ENCODE measurements around the gene UBP1.
"Not testable (repeated sequence)": the region's sequence is repeated elsewhere in the genome, so short reads cannot be mapped to it uniquely, and the experiment has no call there.

Gene UBP1

GRCh38 chr3:33430571-33430970 lies 9.6 kb downstream of the UBP1 start:
- no peak for DNase-seq

- DNase-seq, result no peak
These were observed 10.1 kb downstream of the UBP1 start for GRCh38 chr3:33430061-33430460.

DNA sequence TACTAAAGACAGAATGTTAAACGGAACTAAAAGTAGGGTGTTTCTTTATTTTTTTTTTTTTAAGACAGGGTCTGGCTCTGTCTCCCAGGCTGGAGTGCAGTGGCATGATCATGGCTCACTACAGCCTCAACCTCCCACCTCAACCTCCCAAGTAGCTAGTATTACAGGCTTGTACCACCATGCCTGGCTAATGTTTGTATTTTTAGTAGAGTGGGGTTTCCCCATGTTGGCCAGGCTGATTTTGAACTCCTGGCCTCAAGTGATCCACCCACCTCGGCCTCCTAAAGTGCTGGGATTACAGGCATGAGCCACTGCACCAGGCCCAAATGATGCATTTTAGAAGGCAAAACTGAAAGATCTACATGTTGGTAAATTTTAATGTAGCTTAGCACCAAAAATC lies 10.9 kb downstream of the UBP1 start:
- DNase-seq, result not testable (repeated sequence)

- no peak for DNase-seq
These were observed 11.5 kb downstream of the UBP1 start for GRCh38 chr3:33428734-33429133.

DNA sequence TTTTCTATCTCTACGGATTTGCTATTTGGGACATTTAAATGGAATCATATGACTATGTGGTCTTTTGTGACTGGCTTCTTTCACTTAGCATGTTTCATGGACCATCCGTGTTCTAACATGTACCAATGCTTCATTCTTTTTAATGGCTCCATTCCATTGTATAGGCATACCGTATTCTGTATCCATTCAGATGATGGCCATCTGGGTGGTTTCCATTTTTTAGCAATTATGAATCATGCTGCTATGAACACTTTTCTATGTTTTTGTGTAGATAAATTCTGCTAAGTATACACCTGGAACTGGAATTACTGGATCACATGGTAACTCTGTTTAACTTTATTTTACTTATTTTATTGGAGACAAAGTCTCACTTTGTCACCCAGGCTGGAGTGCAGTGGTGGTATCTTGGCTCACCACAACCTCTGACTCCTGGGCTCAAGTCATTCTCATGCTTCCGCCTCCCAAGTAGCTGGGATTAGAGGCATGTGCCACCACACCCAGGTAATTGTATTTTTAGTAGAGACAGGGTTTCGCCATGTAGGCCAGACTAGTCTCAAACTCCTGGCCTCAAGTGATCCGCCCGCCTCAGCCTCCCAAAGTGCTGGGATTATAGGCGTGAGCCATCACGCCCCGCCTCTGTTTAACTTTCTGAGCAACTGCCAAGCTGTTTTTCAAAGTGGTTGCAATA lies 13.4 kb downstream of the UBP1 start:
- DNase-seq, result no peak

DNA sequence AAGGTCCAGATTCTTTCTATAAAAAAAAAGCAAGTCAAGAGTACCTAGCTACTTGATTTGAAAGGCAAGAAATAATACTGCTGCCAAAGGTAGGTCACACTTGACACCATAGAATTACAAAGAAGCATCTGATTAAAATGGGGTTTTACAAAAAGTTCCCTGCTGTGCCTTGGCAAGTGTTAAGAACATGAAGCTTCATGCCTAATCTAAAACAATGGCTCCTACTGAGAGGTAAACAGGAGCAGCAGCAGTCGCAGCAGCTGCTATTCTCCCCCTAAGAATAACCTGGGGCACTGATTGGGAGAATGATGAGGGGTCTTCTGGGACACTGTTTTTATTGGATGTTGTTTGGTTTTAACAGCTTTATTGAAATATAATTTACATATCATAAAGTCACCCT lies 14.1 kb downstream of the UBP1 start:
- DNase-seq, result no peak

DNA sequence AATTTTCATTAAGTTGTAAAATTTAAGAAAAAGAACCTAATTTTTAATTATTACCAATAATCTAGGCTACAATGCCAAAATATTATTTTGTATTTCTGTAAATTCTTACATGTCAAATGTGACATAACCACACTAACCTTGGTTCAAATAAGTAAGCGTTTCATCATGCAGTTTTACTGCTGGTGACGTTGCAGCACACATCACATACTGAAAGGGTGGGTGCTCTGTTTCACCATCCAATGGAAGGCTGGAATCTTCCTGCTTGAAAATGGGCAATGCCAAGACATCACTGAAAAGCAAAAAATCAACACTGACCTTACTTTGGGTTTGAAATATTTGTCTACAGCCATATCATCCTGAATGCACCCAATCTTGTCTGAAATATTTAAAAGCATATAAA lies 14.8 kb downstream of the UBP1 start:
- no peak for DNase-seq

DNA sequence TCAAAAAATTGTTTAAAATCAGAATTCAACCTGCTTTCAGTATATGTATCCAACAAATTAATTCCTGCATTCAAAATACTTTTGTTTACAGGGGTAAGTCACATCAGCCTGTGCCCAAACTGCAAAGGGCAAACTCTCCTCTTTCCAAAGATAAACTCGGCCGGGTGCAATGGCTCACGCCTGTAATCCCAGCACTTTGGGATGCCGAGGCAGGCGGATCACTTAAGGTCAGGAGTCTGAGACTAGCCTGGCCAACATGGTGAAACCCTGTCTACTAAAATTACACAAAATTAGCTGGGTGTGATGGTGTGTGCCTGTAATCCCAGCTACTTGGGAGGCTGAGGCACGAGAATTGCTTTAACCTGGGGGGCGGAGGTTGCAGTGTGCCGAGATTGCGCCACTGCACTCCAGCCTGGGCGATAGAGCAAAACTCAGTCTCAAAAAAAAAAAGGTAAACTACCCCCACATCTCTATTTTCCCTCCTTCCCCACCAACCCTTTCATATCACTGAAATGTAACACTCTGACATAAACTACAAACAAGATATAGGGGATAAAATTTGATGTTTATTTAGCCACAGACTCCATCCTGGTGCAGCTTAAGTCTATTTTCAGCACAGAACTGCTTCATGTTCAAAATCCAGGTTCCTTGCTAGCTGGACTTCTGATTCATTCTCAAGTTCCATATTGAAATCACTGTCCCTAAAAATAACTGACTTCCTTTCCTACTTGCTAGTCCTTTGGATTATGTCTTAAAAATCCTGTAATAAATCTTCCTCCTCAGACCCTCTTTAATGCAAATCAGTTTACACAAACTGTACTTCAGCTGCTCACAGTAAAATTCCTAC lies 15.4 kb downstream of the UBP1 start:
- no peak for DNase-seq

DNA sequence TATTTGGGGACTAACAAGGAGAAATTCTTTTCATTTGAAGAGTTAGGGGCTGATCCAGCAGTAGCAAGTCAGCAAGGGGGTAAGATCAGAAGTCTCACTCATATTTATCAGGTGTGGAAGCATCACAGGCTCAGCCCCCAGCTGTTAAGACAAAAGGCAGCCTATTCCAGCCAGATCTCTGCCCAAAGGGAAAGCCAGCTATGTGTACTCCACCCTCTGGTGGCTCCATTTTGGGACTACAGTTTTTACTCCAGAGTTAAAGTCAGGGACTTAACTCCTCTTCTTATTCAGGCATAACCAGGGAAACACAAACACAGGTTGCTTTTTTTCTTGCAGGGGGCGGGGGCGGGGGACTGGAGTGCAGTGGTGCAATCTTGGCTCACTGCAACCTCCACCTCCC lies 19.2 kb downstream of the UBP1 start:
- no peak for DNase-seq

DNA sequence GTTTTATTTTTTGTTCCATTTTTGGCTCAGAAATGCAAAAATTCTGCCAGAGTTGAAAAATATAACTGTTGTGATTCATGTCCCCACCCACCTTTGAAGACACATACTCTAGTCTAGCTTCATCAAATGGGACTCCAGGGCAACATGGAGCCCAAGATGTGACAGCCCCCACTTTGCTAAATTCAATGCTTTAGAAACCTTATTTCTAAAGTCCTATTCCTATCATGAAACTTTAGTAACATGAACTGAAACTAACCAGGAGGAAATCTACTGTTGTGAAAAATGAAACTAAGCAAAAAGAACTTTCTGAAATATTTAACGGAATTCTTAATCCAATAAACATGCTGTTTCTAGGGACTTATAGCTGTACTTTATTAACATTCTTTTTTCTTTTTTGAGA lies 20.3 kb downstream of the UBP1 start:
- no peak for DNase-seq

DNA sequence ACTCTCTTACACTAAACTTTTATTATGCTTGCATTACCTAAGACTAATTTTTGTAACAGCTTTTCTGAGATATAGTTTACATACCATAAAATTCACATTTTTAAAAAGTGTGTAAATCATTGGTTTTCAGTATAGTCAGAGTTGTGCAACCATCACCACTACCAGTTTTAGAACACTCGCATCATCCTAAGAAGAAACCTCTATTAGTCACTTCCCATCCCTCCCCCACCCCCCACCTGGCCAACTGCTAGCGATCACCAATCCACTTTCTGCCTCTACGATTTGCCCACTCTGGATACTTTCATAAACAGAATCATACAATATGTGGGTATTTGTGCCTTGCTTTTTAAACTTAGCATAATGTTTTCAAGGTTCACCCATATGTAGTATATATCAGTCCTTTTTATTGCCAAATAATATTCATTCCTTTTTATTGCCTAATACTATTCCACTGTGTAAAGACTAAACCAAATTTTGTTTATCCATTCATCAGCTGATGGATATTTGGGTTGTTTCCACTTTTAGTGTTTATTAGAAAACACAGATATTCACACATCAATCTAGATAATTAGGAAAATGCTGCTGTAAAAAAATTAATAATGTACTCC lies 23.0 kb downstream of the UBP1 start:
- DNase-seq, result peak in 1 of 5 experiments; percentile 23

GRCh38 chr3:33410816-33411215 lies 29.4 kb downstream of the UBP1 start:
- not testable (repeated sequence) for DNase-seq

DNA sequence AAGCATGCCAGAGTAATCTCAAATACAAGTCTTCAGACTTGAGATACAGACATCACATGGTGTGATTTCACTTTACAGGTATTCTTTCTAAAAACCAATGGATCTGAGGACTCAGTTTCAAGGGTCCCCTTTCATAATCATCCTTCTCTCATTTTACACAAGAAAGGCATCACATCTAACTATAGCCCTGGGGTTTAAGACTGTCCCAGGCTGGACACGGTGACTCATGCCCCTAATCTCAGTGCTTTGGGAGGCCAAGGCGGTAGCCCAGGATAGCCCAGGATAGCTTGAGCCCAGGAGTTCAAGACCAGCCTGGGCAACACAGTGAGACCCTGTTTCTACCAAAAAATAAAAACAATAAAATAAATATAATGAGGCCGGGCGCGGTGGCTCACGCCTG lies 36.4 kb downstream of the UBP1 start:
- no peak for DNase-seq

DNA sequence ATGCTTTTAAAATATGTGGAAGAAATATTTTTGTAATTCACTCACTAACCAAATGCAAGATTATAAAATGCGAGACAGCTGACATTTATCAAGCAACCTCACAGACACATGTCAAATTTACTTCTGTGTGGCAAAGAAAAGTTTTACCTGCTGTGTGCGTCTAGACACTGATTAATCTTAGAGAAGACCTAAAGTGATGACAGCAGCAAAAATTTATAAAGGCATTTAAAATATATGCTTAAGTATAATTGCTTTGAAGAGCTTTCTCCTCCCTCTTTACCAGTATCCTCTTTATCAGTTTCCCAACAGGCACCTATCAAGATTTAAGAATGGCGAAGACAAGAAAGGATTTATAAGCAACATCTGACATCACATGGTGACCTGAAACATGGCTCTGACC lies 37.3 kb downstream of the UBP1 start:
- no peak for DNase-seq

DNA sequence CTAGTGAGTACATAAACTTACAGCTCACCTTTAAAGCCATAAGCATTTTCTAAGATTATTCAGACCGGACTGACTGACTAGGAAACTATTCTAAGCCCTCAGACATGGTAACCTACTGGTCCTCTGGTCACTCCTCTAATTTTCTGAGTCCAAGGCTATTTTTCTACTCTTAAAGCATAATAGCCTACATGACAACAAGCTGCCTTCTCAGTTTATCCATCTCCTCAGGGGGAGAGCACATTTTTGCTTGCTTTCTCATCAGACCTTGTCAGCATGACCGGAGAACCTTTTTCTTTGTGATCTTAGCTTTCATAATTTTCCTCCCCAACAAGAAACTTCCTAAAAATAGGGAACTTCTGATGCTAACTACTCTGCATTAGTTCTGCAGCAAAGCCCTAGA lies 38.4 kb downstream of the UBP1 start:
- DNase-seq, result no peak

DNA sequence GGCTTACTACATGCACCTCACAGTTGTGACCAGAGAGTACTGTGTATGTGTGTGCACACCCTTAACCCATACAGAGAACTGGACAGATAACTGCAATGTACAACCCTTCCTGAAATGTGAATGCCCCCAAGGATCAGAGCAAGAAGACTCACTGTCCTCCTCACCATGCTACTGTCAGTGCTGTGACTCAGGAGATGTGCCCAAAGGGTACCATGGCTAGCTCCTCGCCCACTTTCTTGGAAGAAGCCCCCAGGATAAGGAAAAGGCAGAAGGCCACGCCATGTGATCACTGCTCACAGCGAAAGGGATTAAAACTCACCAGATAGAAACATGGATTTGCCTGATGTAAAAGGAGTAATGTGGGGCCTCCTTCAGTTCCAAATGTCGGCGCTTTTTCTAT lies 41.8 kb downstream of the UBP1 start:
- DNase-seq, result no peak

DNA sequence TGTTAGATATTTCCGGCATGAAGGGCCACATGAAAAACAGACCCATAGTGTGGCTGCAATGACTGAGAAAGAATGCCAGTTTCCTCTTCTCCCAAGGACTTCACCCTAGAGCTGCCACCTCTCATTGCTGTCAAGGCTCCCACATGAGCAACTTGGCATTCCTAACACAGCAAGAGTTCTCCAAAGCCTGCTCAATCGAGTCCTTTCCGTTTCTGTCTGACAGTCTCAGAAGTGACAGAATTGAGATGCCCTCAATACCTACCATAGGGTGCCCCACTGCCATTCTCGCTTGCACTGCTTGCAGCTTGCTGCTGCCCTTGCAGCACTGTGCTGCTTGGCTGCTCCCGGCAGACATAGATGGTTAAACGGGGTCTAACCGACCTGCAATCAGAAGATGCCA lies 44.3 kb downstream of the UBP1 start:
- DNase-seq, result no peak

DNA sequence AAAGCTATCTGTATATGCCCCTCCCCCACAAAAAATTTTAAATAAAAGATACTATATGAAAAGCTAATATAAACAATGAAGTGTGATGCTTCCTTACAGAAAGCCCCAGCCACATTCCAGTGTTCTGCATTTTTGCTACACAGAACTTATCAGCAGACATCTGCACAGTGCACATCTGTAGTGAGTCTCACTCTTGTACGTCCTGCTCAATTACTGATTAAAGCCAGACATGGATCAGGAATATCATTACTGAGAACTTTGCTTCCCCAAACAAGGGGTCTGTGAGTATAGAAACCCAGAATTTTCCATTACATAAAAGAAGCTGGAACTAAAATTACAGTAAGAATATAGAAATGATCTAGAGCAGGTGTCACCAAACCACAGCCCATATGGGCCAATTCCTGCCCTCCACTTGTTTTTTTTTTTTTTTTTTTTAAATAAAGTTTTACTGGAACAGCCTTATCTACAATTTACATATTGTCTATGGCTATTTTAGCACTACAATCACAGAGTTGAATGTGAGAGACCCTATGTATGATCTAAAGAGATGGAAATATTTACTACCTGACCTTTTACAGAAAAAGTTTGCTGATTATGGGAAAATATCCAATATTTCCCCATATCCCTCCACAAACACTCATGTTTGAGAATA lies 45.7 kb downstream of the UBP1 start:
- no peak for DNase-seq

DNA sequence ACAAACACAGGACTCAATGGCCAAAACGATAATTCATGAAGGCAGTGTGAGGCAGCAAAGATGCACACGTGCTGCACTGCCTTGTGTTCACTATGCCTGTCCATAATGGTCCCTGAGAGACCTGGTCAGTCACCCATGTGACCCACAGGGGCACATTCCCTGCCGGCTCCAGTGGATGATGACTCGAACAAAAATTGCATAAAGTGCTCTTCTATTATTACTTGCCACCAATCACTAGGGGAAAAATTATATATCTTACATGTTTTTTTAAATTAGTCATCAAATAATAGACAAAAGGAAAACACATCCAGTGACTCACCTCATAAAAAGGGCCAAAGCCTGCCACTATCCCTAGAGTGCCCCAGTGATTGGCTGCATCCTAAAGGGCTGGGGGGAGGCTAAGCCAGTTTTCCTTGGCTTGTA lies 47.5 kb downstream of the UBP1 start:
- no peak for DNase-seq

DNA sequence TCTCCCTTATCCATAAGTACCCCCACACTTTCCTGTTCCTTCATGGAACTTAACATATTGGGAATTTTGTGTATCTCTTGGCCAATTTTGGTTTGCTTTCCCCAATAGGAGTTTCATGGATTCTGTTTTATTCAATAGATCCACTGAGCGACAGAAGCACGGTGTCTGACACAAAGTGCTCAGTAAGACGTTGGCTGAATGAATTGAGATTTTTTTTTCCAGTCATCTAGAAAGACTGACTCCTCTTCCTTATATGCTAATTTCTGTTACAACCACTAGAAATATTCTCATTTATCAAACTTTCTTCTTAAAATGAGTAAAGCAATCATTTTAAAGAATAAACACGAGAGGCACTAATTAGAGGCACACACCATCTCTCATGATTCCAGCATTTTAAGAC lies 48.1 kb downstream of the UBP1 start:
- no peak for DNase-seq

DNA sequence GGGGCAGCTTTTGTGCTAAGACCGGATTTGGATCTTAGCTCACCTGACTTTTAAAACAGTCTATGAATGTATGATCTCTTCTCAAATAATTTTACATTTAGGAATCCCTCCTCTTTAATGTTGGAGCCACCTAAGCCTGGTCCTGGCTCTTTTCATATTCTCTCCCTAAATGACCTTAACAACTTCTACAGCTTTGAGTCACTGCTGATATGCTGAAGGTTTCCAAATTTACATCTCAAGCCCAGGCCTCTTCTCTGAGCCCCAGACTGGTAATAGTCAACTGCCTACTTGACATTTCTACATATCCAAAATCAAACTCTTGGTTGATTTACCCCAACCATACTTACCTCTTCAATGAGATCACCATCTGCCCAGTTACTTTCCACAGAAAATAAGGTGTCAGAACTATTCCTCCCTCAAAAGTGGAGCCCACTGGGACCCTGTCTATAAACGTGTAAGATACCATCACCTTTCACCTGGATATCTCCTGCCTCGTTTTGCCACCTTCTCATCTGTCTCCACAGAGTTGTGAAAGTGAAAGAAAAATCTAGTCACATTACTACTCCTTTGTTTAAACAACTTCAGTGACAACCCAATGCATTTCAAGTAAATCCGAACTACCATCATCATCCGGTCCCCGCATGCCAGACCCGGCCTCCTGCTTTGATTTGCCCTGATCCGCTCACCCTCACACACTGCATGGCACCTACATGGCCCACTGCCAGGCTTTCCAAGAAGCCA lies 48.8 kb downstream of the UBP1 start:
- peak in 1 of 5 experiments; percentile 21 for DNase-seq

GRCh38 chr3:33389908-33390307 lies 50.3 kb downstream of the UBP1 start:
- DNase-seq, result no peak
